ENCODE results near the gene IFNB1.

The IFNB1 gene

DNA sequence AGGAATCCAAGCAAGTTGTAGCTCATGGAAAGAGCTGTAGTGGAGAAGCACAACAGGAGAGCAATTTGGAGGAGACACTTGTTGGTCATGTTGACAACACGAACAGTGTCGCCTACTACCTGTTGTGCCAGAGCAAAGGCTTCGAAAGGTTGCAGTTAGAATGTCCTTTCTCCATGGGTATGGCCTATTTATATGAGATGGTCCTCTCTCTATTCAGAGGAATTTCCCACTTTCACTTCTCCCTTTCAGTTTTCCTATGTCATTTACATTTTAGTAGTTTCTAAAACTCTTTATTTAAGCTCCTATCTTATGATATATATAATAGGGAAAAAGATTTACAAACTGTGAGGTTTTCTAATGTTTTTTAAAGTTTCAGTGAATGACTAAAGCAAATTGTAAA is at the start of gene IFNB1:
TSS of gene IFNB1 (minus strand) at position 162 of the 400 bp plus-strand sequence. CDS start at position 89, 73 bp downstream.
- Mint-ChIP-seq H3K9me3 (no peaks in the 10 kb centered on the region), H3K4me1 (ENCODE audit: low read depth) (peaks cover 21% of the 10 kb centered on the region), H3K4me3 (no peak within 1 kb of the TSS), H3K27ac (no peak within 1 kb of the TSS), H3K27me3 (peaks cover 2% of the 10 kb centered on the region), H3K36me3 (ENCODE audit: low read depth) (no peaks in the 10 kb centered on the region)
- intact Hi-C loops (cut with micrococcal nuclease), result loop anchor here (5.0 kb wide), 1 partner anchor 35 kb away; no protein-coding TSS in a partner anchor

- peaks cover 23% of the 10 kb centered on the region for H3K4me1 Mint-ChIP-seq (ENCODE audit: low read depth)
- intact Hi-C loops (cut with micrococcal nuclease), result no loop called here
- no peak overlapping the region for H3K4me3 Mint-ChIP-seq
- H3K36me3 Mint-ChIP-seq (ENCODE audit: low read depth), result no peaks in the 10 kb centered on the region
- peaks cover 1% of the 10 kb centered on the region for H3K27me3 Mint-ChIP-seq
- H3K9me3 Mint-ChIP-seq, result peaks cover 10% of the 10 kb centered on the region
- H3K27ac Mint-ChIP-seq, result no peak overlapping the region
Measured at GRCh38 chr9:21121595-21122251, 44.0 kb upstream of the IFNB1 start.

DNA sequence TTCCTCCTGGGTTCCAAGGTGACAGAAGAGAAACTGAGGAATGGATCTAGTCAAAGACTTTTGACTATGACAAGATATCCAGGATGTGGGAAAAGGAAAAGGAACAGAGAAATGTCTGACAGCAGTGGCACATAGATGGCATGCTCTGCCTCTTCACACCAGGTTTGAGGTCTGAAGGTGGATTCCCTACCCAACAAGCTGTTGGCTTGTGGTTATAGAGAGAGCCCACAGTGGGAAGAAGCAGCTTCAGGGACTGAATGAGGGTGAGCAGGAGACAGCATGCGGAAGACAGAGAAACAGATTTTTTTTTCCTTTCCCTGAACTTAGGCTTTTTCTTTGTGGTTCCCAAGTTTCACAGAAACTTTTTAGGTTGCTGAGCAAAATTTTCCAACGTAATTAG is 43.3 kb upstream of the IFNB1 start:
- Mint-ChIP-seq H3K4me3 (no peak overlapping the region), H3K27ac (no peak overlapping the region), H3K27me3 (no peaks in the 10 kb centered on the region), H3K4me1 (ENCODE audit: low read depth) (peaks cover 23% of the 10 kb centered on the region), H3K36me3 (ENCODE audit: low read depth) (no peaks in the 10 kb centered on the region), H3K9me3 (peaks cover 10% of the 10 kb centered on the region)
- intact Hi-C loops (cut with micrococcal nuclease), result no loop called here

DNA sequence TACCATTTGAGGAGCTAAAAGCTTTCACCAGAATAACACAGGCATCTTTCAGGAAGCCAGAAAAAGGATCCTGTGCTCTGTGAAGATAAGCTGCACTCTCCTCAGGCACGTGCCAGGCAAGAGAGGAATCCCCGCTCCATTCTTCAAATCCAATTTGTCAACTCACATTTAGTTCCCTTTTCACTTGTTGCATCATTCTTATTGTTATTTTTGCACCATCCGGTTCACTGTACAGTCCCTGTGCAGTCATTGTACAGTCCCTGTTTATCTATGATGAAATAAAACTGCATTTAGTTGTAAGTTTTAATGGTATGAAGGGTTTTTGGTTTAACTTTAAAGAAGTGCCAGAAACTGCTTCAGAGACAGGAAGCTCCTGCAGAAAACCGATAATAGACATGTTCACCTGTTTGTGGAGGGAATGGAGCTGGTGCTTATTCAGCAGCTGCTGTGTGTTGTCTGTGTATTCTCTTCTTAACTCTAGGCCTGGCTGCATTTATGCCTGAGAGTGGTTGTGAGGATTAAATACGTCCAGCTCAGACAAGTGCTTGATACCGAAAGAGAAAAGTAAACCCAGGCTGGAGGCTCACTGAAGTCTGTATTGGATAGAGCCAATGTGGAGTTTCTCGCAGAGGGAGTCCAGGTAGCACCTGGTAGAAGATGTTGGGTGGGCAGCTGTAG is 41.5 kb upstream of the IFNB1 start:
- peaks cover 4% of the 10 kb centered on the region for H3K9me3 Mint-ChIP-seq
- H3K36me3 Mint-ChIP-seq (ENCODE audit: low read depth), result no peaks in the 10 kb centered on the region
- intact Hi-C loops (cut with micrococcal nuclease), result loop anchor here (10.0 kb wide), 1 partner anchor 494 kb away; the partner anchor contains the start of gene MLLT3
- H3K4me1 Mint-ChIP-seq (ENCODE audit: low read depth), result peaks cover 20% of the 10 kb centered on the region
- H3K27me3 Mint-ChIP-seq, result no peaks in the 10 kb centered on the region
- H3K27ac Mint-ChIP-seq, result no peak overlapping the region
- H3K4me3 Mint-ChIP-seq, result no peak overlapping the region

GRCh38 chr9:21114311-21114710 is 36.6 kb upstream of the IFNB1 start:
- intact Hi-C loops (cut with micrococcal nuclease), result loop anchor here (5.0 to 10.0 kb wide), 3 partner anchors 37 to 757 kb away; partner anchors contain the start of genes IFNB1 and MLLT3
- Mint-ChIP-seq H3K27ac (no peak overlapping the region), H3K27me3 (no peaks in the 10 kb centered on the region), H3K9me3 (no peaks in the 10 kb centered on the region), H3K4me3 (no peak overlapping the region), H3K4me1 (ENCODE audit: low read depth) (peaks cover 7% of the 10 kb centered on the region), H3K36me3 (ENCODE audit: low read depth) (no peaks in the 10 kb centered on the region)

GRCh38 chr9:21110708-21111576 is 33.2 kb upstream of the IFNB1 start:
- Mint-ChIP-seq H3K4me3 (no peak overlapping the region), H3K9me3 (no peaks in the 10 kb centered on the region), H3K27me3 (no peaks in the 10 kb centered on the region), H3K4me1 (ENCODE audit: low read depth) (no peaks in the 10 kb centered on the region), H3K36me3 (ENCODE audit: low read depth) (no peaks in the 10 kb centered on the region), H3K27ac (no peak overlapping the region)
- intact Hi-C loops (cut with micrococcal nuclease), result loop anchor here (1.0 to 10.0 kb wide), 5 partner anchors 34 to 1185 kb away; partner anchors contain the start of genes IFNB1 and MLLT3

DNA sequence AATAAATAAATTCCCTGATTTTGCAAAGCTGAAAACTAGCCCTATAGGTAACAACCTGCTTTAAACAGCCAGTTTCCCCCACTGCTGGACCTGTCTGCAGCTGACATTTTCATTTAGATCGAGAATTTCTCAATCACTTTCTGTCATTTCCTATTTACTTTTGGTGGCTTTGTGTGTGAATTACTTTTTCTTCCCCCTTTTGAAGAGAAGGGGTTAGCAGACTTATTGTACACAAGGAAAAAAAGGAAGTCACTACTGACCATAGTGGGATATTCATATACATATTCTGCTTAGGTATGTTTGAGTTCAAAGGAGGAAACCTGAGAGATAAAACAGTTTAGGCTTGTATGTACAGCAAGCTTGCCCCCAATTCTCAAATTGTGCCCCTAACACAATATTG is 27.0 kb upstream of the IFNB1 start:
- H3K27me3 Mint-ChIP-seq, result peaks cover 2% of the 10 kb centered on the region
- H3K9me3 Mint-ChIP-seq, result no peaks in the 10 kb centered on the region
- H3K4me1 Mint-ChIP-seq (ENCODE audit: low read depth), result peaks cover 23% of the 10 kb centered on the region
- intact Hi-C loops (cut with micrococcal nuclease), result no loop called here
- H3K27ac Mint-ChIP-seq, result no peak overlapping the region
- H3K36me3 Mint-ChIP-seq (ENCODE audit: low read depth), result no peaks in the 10 kb centered on the region
- no peak overlapping the region for H3K4me3 Mint-ChIP-seq

DNA sequence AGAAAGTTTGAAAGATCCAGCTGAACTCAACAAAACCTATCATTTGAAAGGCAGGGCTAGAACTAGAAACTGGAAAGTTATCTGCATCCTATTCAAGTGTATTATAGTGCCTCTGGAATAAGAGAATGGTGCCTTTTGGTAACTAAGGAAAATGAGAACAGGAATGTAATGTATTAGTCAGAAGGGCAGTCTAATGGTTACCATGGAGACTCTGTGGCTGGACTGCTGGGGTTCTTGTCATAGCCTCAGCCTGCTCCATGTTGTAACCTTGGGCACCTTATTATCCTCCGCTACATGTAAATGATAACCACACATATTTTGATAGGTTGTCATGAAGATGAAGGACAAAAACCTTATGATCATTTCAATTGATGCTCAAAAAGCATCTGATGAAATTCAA is 24.6 kb upstream of the IFNB1 start:
- H3K4me3 Mint-ChIP-seq, result no peak overlapping the region
- H3K4me1 Mint-ChIP-seq (ENCODE audit: low read depth), result peaks cover 25% of the 10 kb centered on the region
- no peak overlapping the region for H3K27ac Mint-ChIP-seq
- H3K27me3 Mint-ChIP-seq, result peaks cover 2% of the 10 kb centered on the region
- intact Hi-C loops (cut with micrococcal nuclease), result no loop called here
- no peaks in the 10 kb centered on the region for H3K36me3 Mint-ChIP-seq (ENCODE audit: low read depth)
- H3K9me3 Mint-ChIP-seq, result no peaks in the 10 kb centered on the region

- no peak overlapping the region for H3K4me3 Mint-ChIP-seq
- H3K4me1 Mint-ChIP-seq (ENCODE audit: low read depth), result peaks cover 25% of the 10 kb centered on the region
- peaks cover under 1% of the 10 kb centered on the region for H3K27me3 Mint-ChIP-seq
- H3K9me3 Mint-ChIP-seq, result no peaks in the 10 kb centered on the region
- no peaks in the 10 kb centered on the region for H3K36me3 Mint-ChIP-seq (ENCODE audit: low read depth)
- intact Hi-C loops (cut with micrococcal nuclease), result loop anchor here (5.0 kb wide), 2 partner anchors 66 to 116 kb away; partner anchors contain the start of gene HACD4
- H3K27ac Mint-ChIP-seq, result no peak overlapping the region
Measured at GRCh38 chr9:21097817-21098216, 20.1 kb upstream of the IFNB1 start.

- H3K9me3 Mint-ChIP-seq, result no peaks in the 10 kb centered on the region
- no peak overlapping the region for H3K4me3 Mint-ChIP-seq
- H3K27ac Mint-ChIP-seq, result no peak overlapping the region
- H3K27me3 Mint-ChIP-seq, result no peaks in the 10 kb centered on the region
- intact Hi-C loops (cut with micrococcal nuclease), result loop anchor here (5.0 kb wide), 2 partner anchors 65 to 115 kb away; partner anchors contain the start of gene HACD4
- H3K4me1 Mint-ChIP-seq (ENCODE audit: low read depth), result peaks cover 25% of the 10 kb centered on the region
- no peaks in the 10 kb centered on the region for H3K36me3 Mint-ChIP-seq (ENCODE audit: low read depth)
Measured at GRCh38 chr9:21096901-21097255, 19.1 kb upstream of the IFNB1 start.

- peaks cover 30% of the 10 kb centered on the region for H3K4me1 Mint-ChIP-seq (ENCODE audit: low read depth)
- no peaks in the 10 kb centered on the region for H3K36me3 Mint-ChIP-seq (ENCODE audit: low read depth)
- peak overlapping the region; percentile 17 for H3K27ac Mint-ChIP-seq
- intact Hi-C loops (cut with micrococcal nuclease), result loop anchor here (5.0 kb wide), 2 partner anchors 64 to 114 kb away; partner anchors contain the start of gene HACD4
- no peaks in the 10 kb centered on the region for H3K27me3 Mint-ChIP-seq
- no peaks in the 10 kb centered on the region for H3K9me3 Mint-ChIP-seq
- H3K4me3 Mint-ChIP-seq, result peak overlapping the region; percentile 20
Measured at GRCh38 chr9:21096172-21096900, 18.6 kb upstream of the IFNB1 start.

- no peaks in the 10 kb centered on the region for H3K36me3 Mint-ChIP-seq (ENCODE audit: low read depth)
- H3K27me3 Mint-ChIP-seq, result peaks cover 2% of the 10 kb centered on the region
- H3K27ac Mint-ChIP-seq, result peak overlapping the region; percentile 17
- H3K9me3 Mint-ChIP-seq, result no peaks in the 10 kb centered on the region
- no peak overlapping the region for H3K4me3 Mint-ChIP-seq
- intact Hi-C loops (cut with micrococcal nuclease), result loop anchor here (5.0 kb wide), 2 partner anchors 63 to 113 kb away; partner anchors contain the start of gene HACD4
- peaks cover 33% of the 10 kb centered on the region for H3K4me1 Mint-ChIP-seq (ENCODE audit: low read depth)
Measured at GRCh38 chr9:21095561-21095960, 17.8 kb upstream of the IFNB1 start.

DNA sequence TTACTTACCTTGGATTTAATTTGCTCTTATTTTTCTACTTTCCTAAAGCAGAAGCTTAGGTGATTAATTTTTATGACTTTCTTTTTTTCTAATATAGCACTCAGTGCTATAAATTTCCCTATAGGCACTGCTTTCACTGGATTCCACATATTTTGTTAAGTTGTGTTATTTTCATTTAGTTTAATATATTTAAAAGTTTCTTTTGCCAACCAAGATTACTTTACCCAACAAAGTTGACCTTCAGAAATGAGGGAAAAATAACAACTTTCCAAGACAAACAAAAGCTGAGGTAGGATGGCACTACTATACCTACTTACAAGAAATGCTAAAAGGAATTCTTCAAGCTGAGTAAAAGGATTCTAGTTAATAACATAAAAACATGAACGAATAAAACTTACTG is 8.8 kb upstream of the IFNB1 start:
- Mint-ChIP-seq H3K4me1 (ENCODE audit: low read depth) (peaks cover 26% of the 10 kb centered on the region), H3K27ac (no peak overlapping the region), H3K9me3 (no peaks in the 10 kb centered on the region), H3K27me3 (peaks cover 9% of the 10 kb centered on the region), H3K4me3 (no peak overlapping the region), H3K36me3 (ENCODE audit: low read depth) (no peaks in the 10 kb centered on the region)
- intact Hi-C loops (cut with micrococcal nuclease), result no loop called here
